CD4-positive, alpha-beta T cell treated with Interferon gamma for 1 hour (primary cell): ENCODE data around the gene TPPP.

Source experiments
- DNase-seq: peaks from one replicate; pipeline ENCODE4 v3.0.0-alpha.2; 2020

TPPP gene

DNA sequence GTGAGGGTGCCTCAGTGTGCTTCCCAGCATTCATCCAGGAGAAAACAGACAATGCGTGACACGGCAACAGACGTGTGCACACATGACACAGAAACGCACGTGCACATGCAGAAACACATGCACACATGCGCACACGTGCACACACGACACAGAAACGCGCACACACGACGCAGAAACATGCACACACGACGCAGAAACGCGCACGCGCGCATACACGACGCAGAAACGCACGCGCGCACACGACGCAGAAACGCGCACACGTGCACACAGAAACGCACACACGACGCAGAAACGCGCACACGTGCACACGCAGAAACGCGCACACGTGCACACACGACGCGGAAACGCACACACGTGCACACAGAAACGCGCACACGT lies 16.5 kb downstream of the TPPP start:
- no peak for DNase-seq

- DNase-seq = no peak
These were observed 17.1 kb downstream of the TPPP start for GRCh38 chr5:675871-676698.

- no peak for DNase-seq
These were observed 17.9 kb downstream of the TPPP start for GRCh38 chr5:675111-675870.

- DNase-seq = no peak
These were observed 18.5 kb downstream of the TPPP start for GRCh38 chr5:674630-675011.

GRCh38 chr5:673831-674629 lies 19.1 kb downstream of the TPPP start:
- no peak for DNase-seq

- no peak for DNase-seq
These were observed 19.9 kb downstream of the TPPP start for GRCh38 chr5:673161-673830.

GRCh38 chr5:672329-673160 lies 20.6 kb downstream of the TPPP start:
- peak; percentile 83 for DNase-seq

DNA sequence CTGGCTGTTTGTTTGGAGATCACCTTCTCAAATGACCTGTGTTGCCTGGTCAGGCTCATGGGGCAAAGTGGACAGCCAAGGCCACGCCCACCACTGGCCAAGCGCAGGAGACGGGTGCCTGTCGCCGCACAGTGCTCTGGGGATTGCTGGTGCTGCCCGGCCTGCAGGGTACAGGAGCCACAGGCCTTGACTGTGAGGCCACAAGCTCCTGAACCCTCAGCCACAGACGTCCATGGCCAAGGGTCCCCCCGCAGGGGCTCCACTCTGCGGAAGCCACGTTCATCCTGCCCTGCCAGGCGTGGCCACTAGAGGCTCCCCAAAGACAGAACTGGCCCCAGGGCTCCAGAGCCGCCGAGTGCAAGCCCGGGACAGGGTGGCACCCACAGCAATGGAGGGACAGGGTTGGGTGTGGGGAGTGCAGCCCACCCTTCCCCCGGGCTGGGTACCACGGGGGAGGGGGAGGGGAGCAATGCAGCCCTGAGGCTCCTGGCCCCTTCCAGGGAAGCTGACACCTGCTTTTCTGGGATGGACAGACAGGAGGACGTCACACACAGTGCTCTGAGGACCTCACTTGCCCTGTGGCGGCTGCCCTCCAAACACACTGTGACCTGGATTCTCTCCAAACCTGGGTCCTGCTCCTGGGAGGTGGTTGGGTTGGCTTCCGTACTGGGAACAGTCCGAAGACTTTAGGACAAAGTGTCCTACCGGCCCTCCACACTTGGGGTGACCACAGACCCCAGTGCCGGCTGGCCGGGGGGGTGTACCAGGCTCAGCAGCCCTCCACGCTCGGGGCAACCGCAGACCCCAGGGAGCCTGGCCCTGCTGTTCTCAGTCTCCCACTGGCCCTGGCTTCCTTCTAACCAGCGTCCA lies 21.5 kb downstream of the TPPP start:
- peak; percentile 65 for DNase-seq

DNA sequence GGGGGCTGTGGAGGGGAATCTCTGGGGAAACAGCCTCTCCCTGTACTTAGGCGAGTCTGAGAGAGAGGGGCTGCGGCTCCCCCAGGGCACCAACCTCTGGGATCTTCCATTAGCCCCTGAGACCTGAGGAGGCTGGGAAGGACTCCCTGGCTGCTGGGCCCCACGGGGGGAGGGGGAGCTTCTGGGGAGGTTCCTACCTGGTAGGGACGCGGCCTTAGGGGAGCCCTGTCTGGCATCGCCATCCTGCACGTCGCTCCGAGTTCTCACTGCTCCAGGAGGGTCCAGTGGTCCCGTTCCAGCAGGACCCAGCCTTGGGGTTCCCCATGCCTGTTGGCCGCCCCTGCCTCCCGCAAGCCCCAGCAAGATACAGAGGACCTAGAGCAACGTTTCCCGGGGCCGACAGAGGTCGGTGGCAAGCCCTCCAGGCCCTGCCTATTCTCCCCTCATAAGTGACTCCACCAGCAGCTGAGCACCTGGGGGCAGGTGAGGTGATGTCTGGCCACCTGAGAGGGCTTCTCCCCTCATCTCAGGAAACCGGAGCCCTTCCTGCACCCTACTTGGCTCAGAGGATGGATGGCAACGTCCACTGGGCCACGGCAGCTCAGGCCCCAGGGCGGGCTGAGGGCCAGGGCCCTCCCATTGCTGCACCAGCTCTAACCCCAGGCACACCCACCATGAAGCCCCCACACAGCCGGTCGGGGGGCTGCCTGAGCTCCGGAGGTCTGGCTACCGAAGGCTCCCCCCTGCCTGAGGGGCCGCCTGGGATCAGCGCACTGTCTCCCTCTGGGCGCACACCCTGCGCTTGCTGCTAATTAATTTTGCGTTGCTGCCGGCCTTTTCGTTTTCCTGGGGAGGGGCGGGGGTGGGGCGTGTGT lies 22.5 kb downstream of the TPPP start:
- DNase-seq = no peak

- DNase-seq = no peak
These were observed 23.2 kb downstream of the TPPP start for GRCh38 chr5:669842-670395.

DNA sequence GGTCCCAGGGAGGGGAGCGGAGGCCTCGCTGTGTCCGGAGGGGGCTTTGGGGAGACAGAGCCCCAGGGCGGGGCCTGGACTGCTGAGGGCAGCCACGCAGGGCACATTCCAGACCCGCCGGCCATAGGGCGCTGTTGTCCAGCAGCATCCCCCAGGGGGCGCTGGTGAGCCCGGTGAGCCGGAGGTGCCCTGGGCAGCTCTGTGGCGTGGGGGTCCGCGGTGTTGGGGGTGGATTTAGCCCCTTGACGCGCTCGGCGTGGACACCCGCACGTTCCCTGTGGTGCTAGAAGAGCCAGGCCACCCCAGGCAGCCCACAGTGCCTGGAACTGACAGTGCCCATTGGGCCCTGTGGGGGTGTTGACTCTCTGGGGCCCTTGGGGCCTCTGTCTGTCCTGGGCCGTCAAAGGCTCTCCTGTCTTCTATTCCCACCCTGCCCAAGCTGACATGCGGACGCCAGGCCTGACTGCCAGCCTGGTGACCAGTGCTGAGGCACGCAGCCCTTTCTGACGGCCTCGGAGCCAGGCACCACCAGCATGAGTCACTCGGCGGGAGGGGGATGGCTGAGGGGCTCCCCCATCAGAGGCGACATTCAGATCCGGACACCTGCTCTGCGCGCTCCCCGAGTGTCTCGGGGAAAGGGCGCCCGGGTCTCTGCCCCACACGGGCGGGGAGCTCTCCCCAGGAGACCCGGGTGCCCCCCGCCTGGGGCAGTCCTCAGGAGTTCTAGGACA lies 23.9 kb downstream of the TPPP start:
- no peak for DNase-seq

DNA sequence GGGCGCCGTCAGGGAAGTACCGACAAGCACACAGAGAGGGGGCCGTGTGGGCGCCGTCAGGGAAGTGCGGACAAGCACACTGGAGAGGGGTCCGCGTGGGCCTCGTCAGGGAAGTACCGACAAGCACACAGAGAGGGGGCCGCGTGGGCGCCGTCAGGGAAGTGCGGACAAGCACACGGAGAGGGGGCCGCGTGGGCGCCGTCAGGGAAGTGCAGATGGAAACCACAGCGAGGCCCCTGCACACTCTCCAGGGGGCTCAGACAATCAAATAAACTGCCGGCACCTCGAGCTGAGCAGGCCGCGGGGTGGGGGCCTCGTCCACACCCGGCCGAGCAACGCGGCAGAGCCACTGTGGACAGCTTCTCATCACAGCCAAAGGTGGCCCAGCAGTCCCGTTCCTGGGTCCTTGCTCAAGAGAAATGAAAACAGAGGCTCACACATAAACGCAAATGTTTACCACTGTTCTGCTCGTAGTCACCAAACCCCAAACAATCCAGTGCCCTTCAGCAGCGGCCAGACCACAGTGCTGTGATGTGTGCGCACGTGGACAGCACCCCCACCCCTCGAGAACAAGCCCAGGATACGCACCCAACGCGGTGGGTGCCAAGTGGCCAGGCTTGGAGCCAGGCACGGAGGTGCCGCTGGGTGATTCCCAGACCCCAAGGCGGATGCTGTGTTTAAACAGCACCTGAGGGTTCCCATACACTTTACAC lies 24.7 kb downstream of the TPPP start:
- no peak for DNase-seq

GRCh38 chr5:666816-667498 lies 26.2 kb downstream of the TPPP start:
- no peak for DNase-seq

GRCh38 chr5:665956-666711 lies 27.0 kb downstream of the TPPP start:
- no peak for DNase-seq

GRCh38 chr5:665541-665955 lies 27.6 kb downstream of the TPPP start:
- DNase-seq = no peak

DNA sequence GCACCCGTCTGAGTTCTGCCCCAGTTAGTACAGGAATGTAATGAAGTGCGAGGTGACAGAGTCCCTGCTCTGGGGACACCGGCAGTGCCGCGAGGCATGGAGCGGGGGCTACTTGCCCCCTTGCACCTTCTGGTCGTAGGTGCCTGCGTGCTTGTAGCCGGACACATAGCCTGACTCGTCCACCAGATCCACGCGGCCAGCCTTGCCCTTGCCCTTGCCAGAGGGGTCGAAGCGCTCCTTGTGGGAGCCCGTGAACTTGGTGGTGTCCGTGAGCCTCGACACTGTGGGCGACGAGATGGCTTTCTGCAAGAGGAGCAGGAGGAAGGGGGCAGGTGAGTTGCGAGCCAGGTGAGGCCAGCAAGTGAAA lies 28.2 kb downstream of the TPPP start:
- DNase-seq = no peak
